ENCODE measurements around the gene KCNH2. TPM values are rescaled to one million over a fixed set of nuclear protein-coding genes. Genes with fewer than 3 reads are reported as not detected.

Gene KCNH2
- total RNA-seq, 1 donor: not detected

DNA sequence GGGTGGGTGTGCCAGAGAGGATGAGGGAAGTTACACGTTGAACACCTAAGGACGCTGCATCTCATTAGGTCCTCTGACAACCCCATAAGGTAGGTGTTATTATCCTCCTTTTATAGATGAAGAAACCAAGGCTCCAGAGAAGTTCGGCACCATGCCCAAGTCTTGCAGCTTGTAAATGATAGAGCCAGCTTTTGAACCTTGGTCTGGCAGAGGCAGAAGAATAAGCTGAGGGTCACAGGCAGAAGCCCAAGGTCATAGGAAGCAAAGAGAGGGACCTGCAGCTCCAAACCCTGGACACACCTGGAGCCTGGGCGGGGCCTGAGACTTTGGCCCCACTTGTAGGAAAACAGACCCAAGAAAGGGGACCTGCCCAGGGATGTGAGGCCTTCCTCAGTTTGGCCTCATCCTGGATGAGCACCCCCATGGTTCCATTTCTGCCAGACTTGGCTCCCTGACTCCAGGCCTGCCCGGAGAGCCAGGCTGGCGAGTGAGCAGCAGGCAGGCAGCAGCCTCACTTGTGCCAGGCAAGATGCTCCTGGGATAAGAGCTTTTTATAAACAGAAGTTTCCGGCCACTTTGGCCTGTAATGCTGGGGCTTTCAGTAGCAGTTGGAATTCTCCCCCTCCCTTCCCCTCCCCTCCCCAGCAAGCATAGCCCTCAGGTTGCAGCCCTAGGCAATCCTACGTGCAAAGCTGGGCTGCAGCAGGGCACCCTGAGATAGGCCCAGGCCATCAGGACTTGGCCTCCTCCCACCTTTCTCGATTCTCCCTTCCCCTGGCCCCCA, 2.4 kb downstream of the KCNH2 start:
- no peak overlapping the region for H3K4me3 ChIP-seq (ENCODE audit: insufficient read depth, low read length)
- no peaks in the 10 kb centered on the region for H4K20me1 ChIP-seq (ENCODE audit: insufficient read depth, low read length)
- H2AFZ ChIP-seq (ENCODE audit: low read length): no peak overlapping the region
- no peak overlapping the region for H3K4me2 ChIP-seq (ENCODE audit: insufficient read depth, low read length)
- H3K9me3 ChIP-seq (ENCODE audit: low read depth, low read length): no peaks in the 10 kb centered on the region
- H3K4me1 ChIP-seq (ENCODE audit: insufficient read depth, low read length): no peaks in the 10 kb centered on the region
- TF ChIP-seq, protein P1, sequence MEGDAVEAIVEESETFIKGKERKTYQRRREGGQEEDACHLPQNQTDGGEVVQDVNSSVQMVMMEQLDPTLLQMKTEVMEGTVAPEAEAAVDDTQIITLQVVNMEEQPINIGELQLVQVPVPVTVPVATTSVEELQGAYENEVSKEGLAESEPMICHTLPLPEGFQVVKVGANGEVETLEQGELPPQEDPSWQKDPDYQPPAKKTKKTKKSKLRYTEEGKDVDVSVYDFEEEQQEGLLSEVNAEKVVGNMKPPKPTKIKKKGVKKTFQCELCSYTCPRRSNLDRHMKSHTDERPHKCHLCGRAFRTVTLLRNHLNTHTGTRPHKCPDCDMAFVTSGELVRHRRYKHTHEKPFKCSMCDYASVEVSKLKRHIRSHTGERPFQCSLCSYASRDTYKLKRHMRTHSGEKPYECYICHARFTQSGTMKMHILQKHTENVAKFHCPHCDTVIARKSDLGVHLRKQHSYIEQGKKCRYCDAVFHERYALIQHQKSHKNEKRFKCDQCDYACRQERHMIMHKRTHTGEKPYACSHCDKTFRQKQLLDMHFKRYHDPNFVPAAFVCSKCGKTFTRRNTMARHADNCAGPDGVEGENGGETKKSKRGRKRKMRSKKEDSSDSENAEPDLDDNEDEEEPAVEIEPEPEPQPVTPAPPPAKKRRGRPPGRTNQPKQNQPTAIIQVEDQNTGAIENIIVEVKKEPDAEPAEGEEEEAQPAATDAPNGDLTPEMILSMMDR (IDR thresholded peaks at IDR 0.05; ENCODE audit: extremely low read depth, low read depth, low read length): no peak
- H3K27me3 ChIP-seq (ENCODE audit: insufficient read depth, low read length): peaks cover 48% of the 10 kb centered on the region
- DNase-seq (ENCODE audit: insufficient read length, low spot score, missing footprints): no peak
- H3K79me2 ChIP-seq (ENCODE audit: insufficient read depth, low read length): no peaks in the 10 kb centered on the region
- no peak overlapping the region for H3K27ac ChIP-seq (ENCODE audit: low read depth, low read length)
- H3K36me3 ChIP-seq (ENCODE audit: insufficient read depth, low read length): no peaks in the 10 kb centered on the region

DNA sequence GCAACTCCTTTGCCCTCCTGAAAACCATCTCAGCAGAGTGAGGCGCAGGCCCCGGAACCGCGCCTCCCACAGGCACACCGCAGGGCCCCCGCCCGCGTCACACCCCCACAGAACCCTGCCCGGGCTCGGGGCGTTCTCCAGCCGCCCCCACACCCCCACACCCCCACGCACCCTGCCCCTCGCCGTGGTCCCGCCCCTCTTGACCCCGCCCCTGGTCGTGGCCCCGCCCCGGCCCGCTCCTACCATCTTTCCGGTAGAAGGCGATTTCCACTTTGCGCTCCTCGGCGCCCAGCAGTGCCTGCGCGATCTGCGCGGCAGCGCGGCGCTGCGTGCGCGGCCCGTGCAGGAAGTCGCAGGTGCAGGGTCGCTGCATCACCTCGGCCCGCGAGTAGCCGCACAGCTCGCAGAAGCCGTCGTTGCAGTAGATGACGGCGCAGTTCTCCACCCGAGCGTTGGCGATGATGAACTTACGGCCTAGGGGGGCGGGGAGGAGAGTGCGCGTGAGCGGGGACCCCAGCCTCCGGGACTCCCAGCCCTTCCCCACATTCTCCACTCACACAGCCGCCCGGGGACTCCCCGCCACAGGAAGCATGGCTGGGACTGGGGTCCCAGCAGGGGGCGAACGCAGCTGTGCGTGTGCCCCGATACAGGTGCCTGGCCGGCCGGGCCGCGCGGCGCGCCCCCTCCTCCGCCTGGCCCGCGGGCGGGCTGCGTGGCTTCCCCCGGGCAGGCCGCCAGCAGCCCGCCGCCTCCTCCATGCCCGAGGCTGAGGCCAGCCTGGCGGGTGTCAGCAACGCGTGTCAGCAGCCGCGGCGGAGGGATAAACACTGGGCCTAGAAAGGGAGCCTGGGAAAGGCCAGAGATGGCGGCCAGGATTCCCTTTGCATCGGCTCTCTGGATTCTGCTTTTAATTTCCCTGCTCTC, 3.4 kb downstream of the KCNH2 start:
- Histone ChIP-seq H2AFZ (ENCODE audit: low read length) (no peak overlapping the region), H3K9me3 (ENCODE audit: low read depth, low read length) (no peaks in the 10 kb centered on the region), H3K4me1 (ENCODE audit: insufficient read depth, low read length) (no peaks in the 10 kb centered on the region), H3K27me3 (ENCODE audit: insufficient read depth, low read length) (peaks cover 43% of the 10 kb centered on the region), H3K36me3 (ENCODE audit: insufficient read depth, low read length) (no peaks in the 10 kb centered on the region), H3K4me2 (ENCODE audit: insufficient read depth, low read length) (peak overlapping the region; percentile 57), H3K27ac (ENCODE audit: low read depth, low read length) (no peak overlapping the region), H3K4me3 (ENCODE audit: insufficient read depth, low read length) (peak overlapping the region; percentile 25), H4K20me1 (ENCODE audit: insufficient read depth, low read length) (no peaks in the 10 kb centered on the region), H3K79me2 (ENCODE audit: insufficient read depth, low read length) (no peaks in the 10 kb centered on the region)
- peak; percentile 95 for DNase-seq (ENCODE audit: insufficient read length, low spot score, missing footprints)
- TF ChIP-seq, protein P1 (IDR thresholded peaks at IDR 0.05; ENCODE audit: extremely low read depth, low read depth, low read length): no peak

- H3K27ac ChIP-seq (ENCODE audit: low read depth, low read length): no peak overlapping the region
- peaks cover 34% of the 10 kb centered on the region for H3K27me3 ChIP-seq (ENCODE audit: insufficient read depth, low read length)
- DNase-seq (ENCODE audit: insufficient read length, low spot score, missing footprints): no peak
- H3K4me1 ChIP-seq (ENCODE audit: insufficient read depth, low read length): no peaks in the 10 kb centered on the region
- H3K4me2 ChIP-seq (ENCODE audit: insufficient read depth, low read length): no peak overlapping the region
- H4K20me1 ChIP-seq (ENCODE audit: insufficient read depth, low read length): no peaks in the 10 kb centered on the region
- H3K4me3 ChIP-seq (ENCODE audit: insufficient read depth, low read length): no peak overlapping the region
- TF ChIP-seq, protein P1 (IDR thresholded peaks at IDR 0.05; ENCODE audit: extremely low read depth, low read depth, low read length): no peak
- H2AFZ ChIP-seq (ENCODE audit: low read length): no peak overlapping the region
- H3K79me2 ChIP-seq (ENCODE audit: insufficient read depth, low read length): no peaks in the 10 kb centered on the region
- no peaks in the 10 kb centered on the region for H3K36me3 ChIP-seq (ENCODE audit: insufficient read depth, low read length)
- no peaks in the 10 kb centered on the region for H3K9me3 ChIP-seq (ENCODE audit: low read depth, low read length)
Measured at GRCh38 chr7:150973571-150974451, 4.3 kb downstream of the KCNH2 start.

All from osteoblast (primary cell).